OCI-LY7 (cell line): ENCODE measurements around the gene LRRFIP1.

Experiments
- EZH2phosphoT487 ChIP-seq: fragments of 200-600 bp; sonication (generic); IDR thresholded peaks from 2 replicates; pipeline ENCODE4 v1.6.1; 2018; ENCODE audit warnings: low read depth, borderline replicate concordance, mild to moderate bottlenecking, mixed run types, antibody characterized with exemption, low read length, moderate library complexity, mixed read lengths
- TF ChIP-seq, protein P1 (sequence below): fragments of 200-600 bp; sonication (generic); conservative IDR thresholded peaks from 2 replicates; pipeline ENCODE4 v1.5.1; 2014; ENCODE audit warnings: mild to moderate bottlenecking, antibody characterized with exemption, low read length, moderate library complexity, mixed read lengths

- TF ChIP-seq, protein P1, sequence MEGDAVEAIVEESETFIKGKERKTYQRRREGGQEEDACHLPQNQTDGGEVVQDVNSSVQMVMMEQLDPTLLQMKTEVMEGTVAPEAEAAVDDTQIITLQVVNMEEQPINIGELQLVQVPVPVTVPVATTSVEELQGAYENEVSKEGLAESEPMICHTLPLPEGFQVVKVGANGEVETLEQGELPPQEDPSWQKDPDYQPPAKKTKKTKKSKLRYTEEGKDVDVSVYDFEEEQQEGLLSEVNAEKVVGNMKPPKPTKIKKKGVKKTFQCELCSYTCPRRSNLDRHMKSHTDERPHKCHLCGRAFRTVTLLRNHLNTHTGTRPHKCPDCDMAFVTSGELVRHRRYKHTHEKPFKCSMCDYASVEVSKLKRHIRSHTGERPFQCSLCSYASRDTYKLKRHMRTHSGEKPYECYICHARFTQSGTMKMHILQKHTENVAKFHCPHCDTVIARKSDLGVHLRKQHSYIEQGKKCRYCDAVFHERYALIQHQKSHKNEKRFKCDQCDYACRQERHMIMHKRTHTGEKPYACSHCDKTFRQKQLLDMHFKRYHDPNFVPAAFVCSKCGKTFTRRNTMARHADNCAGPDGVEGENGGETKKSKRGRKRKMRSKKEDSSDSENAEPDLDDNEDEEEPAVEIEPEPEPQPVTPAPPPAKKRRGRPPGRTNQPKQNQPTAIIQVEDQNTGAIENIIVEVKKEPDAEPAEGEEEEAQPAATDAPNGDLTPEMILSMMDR = 0 out of 2 replicates have a peak, but pooled peaks have one; percentile 22
- no peak for TF ChIP-seq EZH2phosphoT487
These were observed 24.4 kb downstream of the LRRFIP1 start for GRCh38 chr2:237651761-237652160.
